GM23338 (cell line): ENCODE measurements around the gene SRRD. TPM values are rescaled to one million over a fixed set of nuclear protein-coding genes. Genes with fewer than 3 reads are reported as not detected.

Source experiments
- ATAC-seq: fragments of 200-7000 bp; cut with Tn5 transposase; 3 replicates; pipeline ENCODE4 v1.9.1; 2020
- DNase-seq: peaks from one replicate; pipeline ENCODE4 v3.0.0-alpha.2; 2015; ENCODE audit warnings: low spot score
- H2AFZ ChIP-seq: fragments of 200-600 bp; sonication (generic); 2 replicates; pipeline ENCODE4 v1.8.0; 2016; ENCODE audit warnings: antibody characterized with exemption, mild to moderate bottlenecking, moderate library complexity
- H3F3A ChIP-seq: fragments of 200-600 bp; sonication (generic); replicated peaks from 2 replicates; pipeline ENCODE4 v1.8.0; 2017; ENCODE audit warnings: antibody characterized with exemption, mixed run types, low read depth
- H3K27ac ChIP-seq: fragments of 200-600 bp; sonication (generic); 2 replicates; pipeline ENCODE4 v1.6.1; 2016; ENCODE audit warnings: low read depth
- H3K27me3 ChIP-seq: fragments of 200-600 bp; sonication (generic); 2 replicates; pipeline ENCODE4 v1.8.0; 2016; ENCODE audit warnings: mild to moderate bottlenecking, mixed run types, moderate library complexity; ENCODE audit not compliant: insufficient read depth
- H3K36me3 ChIP-seq: fragments of 200-600 bp; sonication (generic); 2 replicates; pipeline ENCODE4 v1.8.0; 2016; ENCODE audit warnings: mild to moderate bottlenecking; ENCODE audit not compliant: insufficient read depth
- H3K4me1 ChIP-seq: fragments of 200-600 bp; sonication (generic); 2 replicates; pipeline ENCODE4 v1.8.0; 2016; ENCODE audit warnings: mild to moderate bottlenecking, moderate library complexity; ENCODE audit not compliant: insufficient read depth
- H3K4me2 ChIP-seq: fragments of 200-600 bp; sonication (generic); 2 replicates; pipeline ENCODE4 v1.7.1; 2017; ENCODE audit warnings: mixed run types
- H3K4me3 ChIP-seq: fragments of 200-600 bp; sonication (generic); 2 replicates; pipeline ENCODE4 v1.6.1; 2016; ENCODE audit warnings: mixed run types
- H3K79me2 ChIP-seq: fragments of 200-600 bp; sonication (generic); replicated peaks from 2 replicates; pipeline ENCODE4 v1.8.0; 2017; ENCODE audit warnings: mild to moderate bottlenecking; ENCODE audit not compliant: insufficient read depth
- H3K9me2 ChIP-seq: fragments of 200-600 bp; sonication (generic); 2 replicates; pipeline ENCODE4 v1.8.0; 2017; ENCODE audit not compliant: insufficient read depth
- H4K20me1 ChIP-seq: fragments of 200-600 bp; sonication (generic); replicated peaks from 2 replicates; pipeline ENCODE4 v1.8.0; 2017; ENCODE audit warnings: mild to moderate bottlenecking; ENCODE audit not compliant: insufficient read depth
- H3K27ac Mint-ChIP-seq: 2 replicates; pipeline ENCODE4 v1.8.0; 2020; ENCODE audit warnings: inconsistent platforms, mild to moderate bottlenecking, moderate library complexity, mixed read lengths
- H3K27me3 Mint-ChIP-seq: 3 replicates; pipeline ENCODE4 v1.8.0; 2022; ENCODE audit warnings: low read depth, mild to moderate bottlenecking, moderate library complexity, mixed read lengths, inconsistent platforms; ENCODE audit not compliant: insufficient read depth, poor library complexity
- H3K36me3 Mint-ChIP-seq: 3 replicates; pipeline ENCODE4 v1.8.0; 2021; ENCODE audit warnings: low read depth, mild to moderate bottlenecking, inconsistent platforms, moderate library complexity, mixed read lengths
- H3K4me1 Mint-ChIP-seq: 3 replicates; pipeline ENCODE4 v1.8.0; 2020; ENCODE audit warnings: mild to moderate bottlenecking, inconsistent platforms, mixed read lengths
- H3K4me3 Mint-ChIP-seq: 3 replicates; pipeline ENCODE4 v1.8.0; 2021; ENCODE audit warnings: moderate library complexity, mild to moderate bottlenecking, inconsistent platforms, mixed read lengths
- H3K9me3 Mint-ChIP-seq: 3 replicates; pipeline ENCODE4 v1.8.0; 2020; ENCODE audit warnings: moderate library complexity, mild to moderate bottlenecking, inconsistent platforms, mixed read lengths
- CREB1 ChIP-seq: fragments of 250-450 bp; sonication (Bioruptor Pico); IDR thresholded peaks from 2 replicates; pipeline ENCODE4 v1.5.0; 2020; ENCODE audit warnings: low read depth, mild to moderate bottlenecking, moderate library complexity
- CTCF ChIP-seq, 2 experiments: fragments of 200-600 bp in 1 of 2; sonication (generic) in 1 of 2; conservative IDR thresholded peaks; 2 replicates each; pipeline versions ENCODE4 v1.5.1 to v1.6.1; 2016 to 2017; ENCODE audit warnings: antibody characterized with exemption in 2 of 2, low read depth in 2 of 2, mild to moderate bottlenecking in 2 of 2, moderate library complexity in 1 of 2
- EZH2 ChIP-seq: fragments of 200-600 bp; sonication (generic); IDR thresholded peaks from one replicate; pipeline ENCODE4 v1.8.0; 2017; ENCODE audit warnings: antibody characterized with exemption, mild to moderate bottlenecking, low read depth; ENCODE audit not compliant: unreplicated experiment
- EZH2phosphoT487 ChIP-seq: fragments of 200-600 bp; sonication (generic); IDR thresholded peaks from one replicate; pipeline ENCODE4 v1.8.1; 2018; ENCODE audit warnings: antibody characterized with exemption; ENCODE audit not compliant: unreplicated experiment
- JUNB ChIP-seq: IDR thresholded peaks from one replicate; pipeline ENCODE4 v1.6.1; 2016; ENCODE audit warnings: antibody characterized with exemption; ENCODE audit not compliant: unreplicated experiment
- NANOG ChIP-seq: IDR thresholded peaks from 2 replicates; pipeline ENCODE4 v1.6.1; 2016; ENCODE audit warnings: antibody characterized with exemption, borderline replicate concordance
- POLR2AphosphoS5 ChIP-seq: IDR thresholded peaks from 2 replicates; pipeline ENCODE4 v1.6.1; 2016; ENCODE audit warnings: antibody characterized with exemption, low read depth
- REST ChIP-seq: IDR thresholded peaks from one replicate; pipeline ENCODE4 v1.6.1; 2018; ENCODE audit warnings: antibody characterized with exemption; ENCODE audit not compliant: unreplicated experiment
- STAT1 ChIP-seq: IDR thresholded peaks from one replicate; pipeline ENCODE4 v1.6.1; 2016; ENCODE audit warnings: antibody characterized with exemption; ENCODE audit not compliant: unreplicated experiment
- ZNF114 ChIP-seq: fragments of 250-450 bp; sonication (Bioruptor Pico); IDR thresholded peaks from 2 replicates; pipeline ENCODE4 v1.5.0; 2020; ENCODE audit warnings: mild to moderate bottlenecking, moderate library complexity
- ZNF331 ChIP-seq: fragments of 250-450 bp; sonication (Bioruptor Pico); IDR thresholded peaks from 2 replicates; pipeline ENCODE4 v1.5.0; 2020; ENCODE audit warnings: low read depth, mild to moderate bottlenecking, moderate library complexity
- ZNF462 ChIP-seq: fragments of 250-450 bp; sonication (Bioruptor Pico); IDR thresholded peaks from 2 replicates; pipeline ENCODE4 v1.5.0; 2020; ENCODE audit warnings: mild to moderate bottlenecking, moderate library complexity
- polyA plus RNA-seq: library from polyadenylated mRNA; unstranded; fragments of >200 nt; fragmentation: Nextera tagmentation; extraction: Ambion mirVana; gene quantifications from 2 replicates; pipeline ENCODE4 v1.2.1, GENCODE V29; 2016
- total RNA-seq: library from RNA; depleted of rRNA; stranded (reverse); fragments of >200 nt; shearing (Covaris generic); gene quantifications from 2 replicates; pipeline ENCODE4 v1.2.3, GENCODE V29; 2014
- TF ChIP-seq, protein P1 (sequence below): IDR thresholded peaks from 2 replicates; pipeline ENCODE4 v1.6.1; 2016; ENCODE audit warnings: antibody characterized with exemption

Gene SRRD
- total and polyA plus RNA-seq, 2 experiments from 2014 or later: 17.8 to 23.2 TPM

DNA sequence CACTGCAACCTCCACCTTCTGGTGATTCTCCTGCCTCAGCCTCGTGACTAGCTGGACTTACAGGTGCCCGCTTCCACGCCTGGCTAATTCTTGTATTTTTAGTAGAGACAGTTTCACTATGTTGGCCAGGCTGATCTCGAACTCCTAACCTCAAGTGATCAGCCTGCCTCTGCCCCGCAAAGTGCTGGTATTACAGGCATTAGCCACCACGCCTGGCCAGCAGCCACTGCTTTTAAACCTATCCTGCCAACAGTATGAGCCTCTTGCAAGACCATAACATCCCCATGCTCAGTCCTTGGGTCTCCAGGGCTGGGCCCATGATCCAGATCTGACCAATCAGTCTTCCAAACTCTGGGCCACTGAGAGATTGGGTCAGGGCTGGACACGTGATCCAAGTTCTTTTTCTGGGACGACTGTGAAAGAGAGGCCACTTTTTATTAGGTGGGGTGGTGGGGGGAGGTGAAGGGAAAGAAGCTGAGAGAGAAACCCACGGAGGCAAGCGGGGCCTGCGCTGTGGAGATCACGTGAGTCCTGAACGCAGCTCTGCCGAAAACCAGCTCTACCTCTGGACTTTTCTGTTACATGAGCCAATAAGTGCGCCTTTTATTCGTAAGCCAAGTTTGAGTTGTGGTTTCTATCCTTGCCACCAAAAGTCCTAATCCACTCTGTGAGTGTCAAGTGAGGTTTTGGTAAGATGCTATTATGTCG, 36.7 kb upstream of the SRRD start:
- Histone ChIP-seq H2AFZ (no peak overlapping the region), H3K9me2 (no peaks in the 10 kb centered on the region), H3K79me2 (no peaks in the 10 kb centered on the region), H4K20me1 (no peaks in the 10 kb centered on the region; the same call in 1 of the 2 replicates), H3F3A (no peaks in the 10 kb centered on the region), H3K27ac (no peak overlapping the region), H3K4me2 (no peak overlapping the region), H3K36me3 (no peaks in the 10 kb centered on the region), H3K4me1 (peaks cover 7% of the 10 kb centered on the region; the same call in 1 of the 2 replicates), H3K27me3 (no peaks in the 10 kb centered on the region), H3K4me3 (no peak overlapping the region)
- peaks cover 13% of the 10 kb centered on the region for H3K36me3 Mint-ChIP-seq
- no peak overlapping the region for H3K4me3 Mint-ChIP-seq
- ATAC-seq (no peak), DNase-seq (no peak)
- no peak overlapping the region for H3K27ac Mint-ChIP-seq
- TF ChIP-seq CTCF (conservative IDR thresholded peaks at IDR 0.05; ENCODE audit: low read depth in 2 of 2) (no peak), CREB1 (CRISPR knock-in tag) (no peak), JUNB (no peak), ZNF114 (CRISPR knock-in tag) (no peak), ZNF331 (CRISPR knock-in tag) (no peak), STAT1 (no peak), ZNF462 (CRISPR knock-in tag) (no peak), NANOG (no peak), EZH2phosphoT487 (no peak), EZH2 (no peak), REST (no peak), POLR2AphosphoS5 (no peak)
- TF ChIP-seq, protein P1, sequence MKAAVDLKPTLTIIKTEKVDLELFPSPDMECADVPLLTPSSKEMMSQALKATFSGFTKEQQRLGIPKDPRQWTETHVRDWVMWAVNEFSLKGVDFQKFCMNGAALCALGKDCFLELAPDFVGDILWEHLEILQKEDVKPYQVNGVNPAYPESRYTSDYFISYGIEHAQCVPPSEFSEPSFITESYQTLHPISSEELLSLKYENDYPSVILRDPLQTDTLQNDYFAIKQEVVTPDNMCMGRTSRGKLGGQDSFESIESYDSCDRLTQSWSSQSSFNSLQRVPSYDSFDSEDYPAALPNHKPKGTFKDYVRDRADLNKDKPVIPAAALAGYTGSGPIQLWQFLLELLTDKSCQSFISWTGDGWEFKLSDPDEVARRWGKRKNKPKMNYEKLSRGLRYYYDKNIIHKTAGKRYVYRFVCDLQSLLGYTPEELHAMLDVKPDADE: no peak
- H3K4me1 Mint-ChIP-seq: peaks cover 10% of the 10 kb centered on the region
- H3K9me3 Mint-ChIP-seq: no peaks in the 10 kb centered on the region
- H3K27me3 Mint-ChIP-seq: peaks cover 11% of the 10 kb centered on the region
